ENCODE results near the gene GBF1. TPM values are rescaled to one million over a fixed set of nuclear protein-coding genes. Genes with fewer than 3 reads are reported as not detected.

GBF1 gene
- polyA plus RNA-seq, 5 donors = 38.8 to 48.0 (median 44.6) TPM

DNA sequence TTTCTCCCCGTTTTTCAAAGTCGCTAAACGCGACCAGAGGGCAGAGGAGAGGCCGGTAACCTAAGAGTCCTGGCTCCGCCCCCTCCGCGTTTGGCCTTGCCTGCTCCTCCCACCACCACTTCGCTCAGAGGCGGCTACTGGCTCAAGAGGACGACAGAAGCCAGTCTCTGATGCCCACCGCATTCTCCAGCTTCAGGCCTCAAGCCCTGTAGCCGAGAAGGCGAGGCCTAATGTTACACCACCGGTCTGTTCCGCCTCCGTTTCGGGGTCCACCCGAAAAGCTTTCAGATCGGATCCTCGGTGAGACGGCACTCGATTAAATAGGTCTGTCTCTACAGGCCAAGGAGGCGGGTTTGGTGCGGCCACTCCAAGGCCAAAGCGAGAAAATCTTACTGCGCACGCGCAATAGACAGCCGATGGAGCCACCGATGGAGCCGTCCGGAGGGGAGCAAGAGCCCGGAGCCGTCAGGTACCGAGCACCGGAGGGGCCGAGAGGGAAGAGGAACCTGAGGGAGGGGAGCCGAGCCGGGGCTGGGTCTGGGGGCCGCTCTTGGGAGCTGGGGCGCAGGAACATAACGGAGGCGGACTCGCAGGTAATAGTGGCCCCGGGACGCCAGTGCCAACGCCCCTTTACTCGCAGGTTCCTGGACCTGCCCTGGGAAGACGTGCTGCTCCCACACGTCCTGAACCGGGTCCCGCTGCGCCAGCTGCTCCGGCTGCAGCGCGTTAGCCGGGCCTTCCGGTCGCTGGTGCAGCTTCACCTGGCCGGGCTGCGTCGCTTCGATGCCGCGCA lies 175.6 kb downstream of the GBF1 start, which contains the start of gene FBXL15:
Gene FBXL15 (plus strand): TSS at position 123 of the 793 bp plus-strand sequence. CDS start 294 bp downstream, at position 417.
- DNase-seq = peak; percentile 97

DNA sequence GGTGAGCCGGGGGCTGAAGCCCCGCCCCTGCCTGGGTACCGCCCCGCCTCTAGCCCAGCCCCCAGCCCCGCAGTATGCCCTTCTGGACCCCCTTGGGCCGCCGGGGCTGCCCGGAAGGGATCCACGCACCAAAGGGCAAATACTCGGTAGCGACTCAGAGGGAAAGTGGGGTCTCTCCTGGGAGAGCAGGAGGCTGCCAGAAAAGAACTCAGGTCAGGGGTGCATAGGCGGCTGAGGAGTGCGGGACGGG lies 176.1 kb downstream of the GBF1 start:
- DNase-seq = no peak

DNA sequence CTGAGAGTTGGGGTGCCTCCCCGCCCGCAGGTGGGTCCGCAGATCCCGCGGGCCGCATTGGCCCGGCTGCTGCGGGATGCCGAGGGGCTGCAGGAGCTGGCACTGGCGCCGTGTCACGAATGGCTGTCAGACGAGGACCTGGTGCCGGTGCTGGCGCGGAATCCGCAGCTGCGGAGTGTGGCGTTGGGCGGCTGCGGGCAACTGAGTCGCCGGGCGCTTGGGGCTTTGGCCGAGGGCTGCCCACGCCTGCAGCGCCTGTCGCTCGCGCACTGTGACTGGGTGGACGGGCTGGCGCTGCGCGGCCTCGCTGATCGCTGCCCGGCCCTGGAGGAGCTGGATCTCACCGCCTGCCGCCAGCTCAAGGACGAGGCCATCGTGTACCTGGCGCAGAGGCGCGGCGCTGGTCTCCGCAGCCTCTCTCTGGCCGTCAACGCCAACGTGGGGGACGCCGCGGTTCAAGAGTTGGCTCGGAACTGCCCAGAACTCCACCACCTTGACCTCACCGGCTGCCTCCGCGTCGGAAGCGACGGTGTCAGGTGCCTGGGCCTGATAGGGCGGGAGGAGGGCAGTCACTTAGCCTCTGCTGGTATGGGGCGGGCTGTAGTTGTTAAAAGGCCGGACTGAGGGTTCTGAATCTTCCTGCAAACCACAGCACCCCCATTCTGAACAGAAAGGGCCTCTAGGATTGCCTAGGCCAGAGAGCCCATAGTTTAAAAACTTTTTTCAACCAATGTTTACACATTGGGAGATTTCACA lies 176.6 kb downstream of the GBF1 start:
- no peak for DNase-seq

DNA sequence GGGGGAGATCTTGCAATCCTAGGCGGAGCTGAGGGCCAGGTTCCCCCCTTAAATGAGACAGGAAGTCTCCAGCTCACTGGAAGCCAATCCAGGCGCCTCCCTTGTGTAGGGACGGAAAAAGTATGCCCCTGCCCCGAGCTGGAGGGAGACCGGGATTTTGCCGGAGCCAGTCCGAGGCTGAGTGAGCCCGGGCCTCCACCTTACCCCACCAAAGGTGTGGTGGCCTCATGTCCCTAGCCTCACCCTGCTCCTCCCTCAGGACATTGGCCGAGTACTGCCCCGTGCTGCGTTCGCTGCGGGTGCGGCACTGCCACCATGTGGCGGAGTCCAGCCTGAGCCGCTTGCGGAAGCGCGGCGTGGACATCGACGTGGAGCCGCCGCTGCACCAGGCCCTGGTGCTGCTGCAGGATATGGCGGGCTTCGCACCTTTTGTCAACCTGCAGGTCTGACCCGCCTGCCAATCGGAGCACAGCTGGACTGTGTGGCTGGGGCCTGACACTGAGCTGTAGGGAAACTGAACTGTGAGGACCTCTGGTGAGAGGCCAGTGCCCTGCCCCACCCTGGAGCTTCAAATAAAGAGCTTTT lies 177.3 kb downstream of the GBF1 start:
- no peak for DNase-seq

DNA sequence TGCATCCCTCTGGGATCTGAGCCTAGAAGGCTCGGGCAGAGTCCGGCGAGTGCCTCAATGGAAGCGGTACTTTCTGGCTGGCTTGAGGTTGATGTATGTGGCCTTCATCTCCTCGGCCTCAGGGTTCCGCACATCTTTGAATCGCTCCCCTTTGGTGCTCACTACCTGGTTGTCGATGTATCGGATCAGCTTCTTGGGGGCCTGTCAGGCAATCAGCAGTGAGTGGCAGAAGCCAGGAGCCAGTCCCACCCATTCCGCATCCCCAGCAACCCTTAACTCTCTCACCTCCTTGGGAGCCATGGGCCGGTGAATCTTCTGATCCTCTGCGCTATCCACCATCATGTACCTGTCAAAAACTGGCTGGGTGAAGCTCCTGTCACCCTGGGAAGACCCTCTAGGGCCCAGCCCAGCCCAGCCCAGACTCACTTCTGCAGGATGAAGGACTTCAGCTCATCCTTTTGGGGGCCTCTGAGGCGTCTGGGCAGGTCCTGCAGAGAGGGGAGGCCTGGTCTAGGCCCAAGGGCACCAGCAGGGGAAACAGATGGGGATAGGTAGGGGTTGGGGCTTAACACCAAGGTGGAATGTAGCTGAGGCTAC lies 178.1 kb downstream of the GBF1 start:
- no peak for DNase-seq

DNA sequence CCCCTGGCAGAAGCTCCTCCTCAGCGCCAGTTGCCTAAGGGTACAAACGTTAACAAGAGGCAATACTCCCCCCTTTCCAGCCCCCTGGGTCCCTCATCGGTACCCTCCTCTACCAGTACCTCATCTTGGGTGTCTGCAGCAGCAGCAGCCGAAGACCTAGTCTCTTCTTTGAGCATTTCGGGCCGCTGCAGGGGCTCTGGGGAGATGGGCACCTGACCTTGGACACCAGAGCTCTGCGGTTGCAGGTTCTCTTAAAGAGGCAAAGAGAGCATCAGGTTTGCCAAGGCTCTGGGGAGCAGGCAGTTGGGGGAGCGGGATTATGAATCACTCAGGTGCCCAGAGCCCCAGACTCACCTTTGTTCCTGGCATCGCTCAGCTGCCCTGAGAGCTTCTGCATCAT lies 178.8 kb downstream of the GBF1 start:
- DNase-seq = no peak

DNA sequence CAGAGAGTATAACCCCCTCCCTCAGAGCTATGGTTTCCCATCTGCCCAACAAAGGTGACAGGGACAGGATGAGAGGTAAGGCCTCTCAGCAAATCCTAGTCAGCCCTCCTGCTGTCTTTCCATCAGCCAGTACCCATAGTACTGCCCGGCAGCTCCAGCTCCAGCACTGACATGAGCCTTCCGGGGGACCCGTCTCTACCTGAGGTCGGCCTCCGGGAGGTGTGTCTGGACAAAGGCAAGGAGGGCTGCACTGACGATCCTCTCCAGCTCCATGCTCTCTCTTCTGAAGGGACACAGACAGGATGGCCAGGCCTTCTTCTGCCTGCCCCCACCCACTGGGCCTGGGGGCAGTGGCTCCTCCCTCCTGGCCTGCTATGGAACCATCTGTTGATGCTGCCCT lies 179.6 kb downstream of the GBF1 start:
- DNase-seq = no peak

DNA sequence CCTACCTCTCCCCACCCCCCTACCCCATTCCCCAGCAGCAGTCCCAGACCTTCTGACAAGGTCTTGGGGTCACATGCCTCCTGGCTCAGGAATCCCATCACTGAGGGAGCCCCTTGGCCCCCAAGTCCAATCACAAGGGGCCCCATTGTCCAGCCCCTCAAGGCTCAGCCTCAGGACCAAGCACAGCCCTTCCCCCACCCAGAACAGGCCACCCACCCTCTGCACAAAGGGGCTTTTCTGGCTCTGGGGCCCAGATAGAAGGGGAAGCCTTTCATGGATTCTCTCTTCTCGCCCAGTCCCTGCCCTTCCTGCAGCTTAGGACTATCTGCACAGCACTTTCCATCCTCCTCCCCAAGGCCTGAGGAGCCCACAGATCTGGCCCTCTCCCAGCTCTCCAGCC lies 180.1 kb downstream of the GBF1 start:
- no peak for DNase-seq

DNA sequence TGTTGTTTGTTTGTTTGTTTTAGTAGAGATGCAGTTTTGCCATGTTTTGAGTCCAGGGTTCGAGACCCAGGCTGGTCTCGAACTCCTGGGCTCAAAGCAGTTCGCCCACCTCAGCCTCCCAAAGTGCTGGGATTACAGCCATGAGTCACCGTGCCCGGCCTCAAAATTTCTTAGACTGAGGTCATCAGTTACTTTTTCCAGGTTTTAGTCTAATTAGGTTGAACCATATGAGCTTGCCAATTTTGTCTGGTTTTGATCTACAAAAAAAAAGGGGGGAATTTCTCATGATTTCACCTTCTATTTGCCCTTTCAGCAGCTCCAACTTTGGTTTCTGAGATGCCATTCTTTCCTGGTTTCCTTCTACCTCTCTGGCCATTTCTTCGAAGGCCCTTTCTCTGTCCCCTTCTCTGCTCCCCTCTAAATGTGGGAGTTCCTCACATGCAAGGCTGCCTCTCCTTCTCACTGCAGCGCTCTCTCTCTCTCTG lies 181.5 kb downstream of the GBF1 start:
- DNase-seq = no peak

DNA sequence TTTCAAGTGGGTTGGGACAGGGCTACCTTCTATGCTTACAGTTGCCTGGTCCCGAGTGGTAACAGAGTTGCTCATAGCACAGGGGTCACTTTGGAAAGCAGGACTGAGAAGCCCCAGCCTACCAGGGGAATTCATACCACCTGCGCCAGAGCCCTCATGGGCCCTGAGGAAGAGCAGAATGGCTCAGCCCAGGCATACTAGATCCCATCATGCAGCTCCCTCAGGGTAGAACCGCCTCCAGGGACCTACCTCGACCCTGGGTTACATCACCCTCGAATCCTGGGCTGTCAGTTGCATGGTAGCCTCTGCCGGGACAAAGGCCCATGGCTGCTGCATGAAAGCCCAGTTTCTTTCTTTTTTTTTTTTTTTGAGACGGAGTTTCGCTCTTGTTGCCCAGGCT lies 184.1 kb downstream of the GBF1 start:
- DNase-seq = no peak

DNA sequence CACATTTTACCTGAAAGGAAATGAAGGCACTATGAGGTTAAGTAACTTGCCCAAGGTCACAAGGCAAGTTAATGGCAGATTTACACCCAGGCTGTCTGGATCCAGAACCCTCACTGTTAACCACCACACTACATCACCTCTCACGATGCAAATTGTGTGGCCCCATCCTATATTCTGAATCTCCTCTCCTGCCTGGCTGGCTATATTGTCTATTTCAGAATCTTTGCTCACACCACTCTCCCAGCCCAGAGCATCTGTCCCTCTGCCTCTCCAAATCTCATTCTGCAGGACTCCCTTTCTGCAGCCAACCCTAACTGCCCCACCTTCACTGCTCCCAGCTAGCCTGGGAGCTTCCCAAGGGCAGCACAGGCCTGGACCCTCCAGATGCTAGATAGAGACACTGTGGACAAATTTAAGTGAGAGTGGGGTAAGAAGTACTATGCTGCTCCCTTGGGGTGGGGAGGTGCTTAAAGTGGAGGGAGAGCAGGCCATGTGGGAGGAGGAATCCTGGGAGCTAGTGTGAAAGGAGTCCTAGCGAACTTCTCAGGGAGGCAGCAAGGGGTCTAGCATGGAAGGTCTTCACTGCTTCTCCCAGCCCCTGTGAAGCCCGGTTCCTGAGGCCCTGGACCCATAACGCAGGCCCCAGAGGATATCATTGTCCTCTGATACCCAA lies 186.3 kb downstream of the GBF1 start:
- no peak for DNase-seq

Other genes starting within 250 kb of the GBF1 start
- gene ARMH3, start 189.4 kb upstream of the GBF1 start, polyA plus RNA-seq (ENCODE audit: insufficient read depth in 1 of 5, insufficient read length in 5 of 5, low replicate concordance in 1 of 5) = 10 to 100 TPM; 20.3 to 23.8 (median 21.8) TPM
- gene HPS6, start 180.2 kb upstream of the GBF1 start, polyA plus RNA-seq (ENCODE audit: insufficient read depth in 1 of 5, insufficient read length in 5 of 5, low replicate concordance in 1 of 5) = 10 to 100 TPM in 2 of 5 donors, 1 to 10 TPM in 3; 7.8 to 14.0 (median 9.7) TPM
- 100 to 1,000 TPM; 135 to 186 (median 147) TPM for gene LDB1, start 125.2 kb upstream of the GBF1 start, polyA plus RNA-seq (ENCODE audit: insufficient read depth in 1 of 5, insufficient read length in 5 of 5, low replicate concordance in 1 of 5)
- 10 to 100 TPM; 33.7 to 48.3 (median 40.6) TPM for gene PPRC1, start 112.5 kb upstream of the GBF1 start, polyA plus RNA-seq (ENCODE audit: insufficient read depth in 1 of 5, insufficient read length in 5 of 5, low replicate concordance in 1 of 5)
- gene NOLC1, start 93.1 kb upstream of the GBF1 start, polyA plus RNA-seq (ENCODE audit: insufficient read depth in 1 of 5, insufficient read length in 5 of 5, low replicate concordance in 1 of 5) = 10 to 100 TPM; 78.3 to 85.5 (median 82.3) TPM
- under 1 TPM; 0.42 to 0.74 (median 0.47) TPM for gene ELOVL3, start 19.2 kb upstream of the GBF1 start, polyA plus RNA-seq (ENCODE audit: insufficient read depth in 1 of 5, insufficient read length in 5 of 5, low replicate concordance in 1 of 5)
- 1 to 10 TPM in 1 of 5 donors, under 1 TPM in 3, not detected in 1; 0.21 to 2.3 (median 0.52) TPM for gene PITX3, start 4.0 kb upstream of the GBF1 start, polyA plus RNA-seq (ENCODE audit: insufficient read depth in 1 of 5, insufficient read length in 5 of 5, low replicate concordance in 1 of 5)
- gene NFKB2, start 150.2 kb downstream of the GBF1 start, polyA plus RNA-seq (ENCODE audit: insufficient read depth in 1 of 5, insufficient read length in 5 of 5, low replicate concordance in 1 of 5) = 10 to 100 TPM; 17.1 to 25.7 (median 24.6) TPM
- 10 to 100 TPM in 3 of 5 donors, 1 to 10 TPM in 2; 7.4 to 17.1 (median 10.1) TPM for gene PSD, start 173.3 kb downstream of the GBF1 start, polyA plus RNA-seq (ENCODE audit: insufficient read depth in 1 of 5, insufficient read length in 5 of 5, low replicate concordance in 1 of 5)
- 10 to 100 TPM in 1 of 5 donors, 1 to 10 TPM in 4; 4.3 to 13.6 (median 6.2) TPM for gene FBXL15, start 175.3 kb downstream of the GBF1 start, polyA plus RNA-seq (ENCODE audit: insufficient read depth in 1 of 5, insufficient read length in 5 of 5, low replicate concordance in 1 of 5)
- gene CUEDC2, start 187.0 kb downstream of the GBF1 start, polyA plus RNA-seq (ENCODE audit: insufficient read depth in 1 of 5, insufficient read length in 5 of 5, low replicate concordance in 1 of 5) = 10 to 100 TPM; 58.7 to 90.0 (median 70.6) TPM
- gene C10orf95, start 206.0 kb downstream of the GBF1 start, polyA plus RNA-seq (ENCODE audit: insufficient read depth in 1 of 5, insufficient read length in 5 of 5, low replicate concordance in 1 of 5) = 1 to 10 TPM in 4 of 5 donors, under 1 TPM in 1; 0.78 to 2.8 (median 1.6) TPM